ENCODE data around the gene HLA-C. TPM values are rescaled to one million over a fixed set of nuclear protein-coding genes. Genes with fewer than 3 reads are reported as not detected.

The HLA-C gene
- total and polyA plus RNA-seq, 9 of the 15 experiments (the other 6 are each of a cell fraction or from before 2014, with no cell fraction given), result 0.23 to 4.9 (median 1.2) TPM

GRCh38 chr6:31308845-31309175 is 36.9 kb upstream of the HLA-C start (continued):
- TF ChIP-seq ZNF449 (CRISPR knock-in tag; IDR thresholded peaks at IDR 0.05), result no peak
- TF ChIP-seq PCBP2 (IDR thresholded peaks at IDR 0.05; ENCODE audit: low read depth, low read length, poor library complexity, severe bottlenecking), result no peak
- TF ChIP-seq ETS2 (tag; IDR thresholded peaks at IDR 0.05; ENCODE audit: borderline replicate concordance, poor library complexity, severe bottlenecking), result no peak
- TF ChIP-seq HOXB6 (CRISPR knock-in tag; IDR thresholded peaks at IDR 0.05; ENCODE audit: borderline replicate concordance), result no peak
- no peak for TF ChIP-seq ZNF347 (CRISPR knock-in tag; IDR thresholded peaks at IDR 0.05; ENCODE audit: low read depth)
- TF ChIP-seq CAMTA2 (CRISPR knock-in tag; conservative IDR thresholded peaks at IDR 0.05), result no peak
- TF ChIP-seq MAFF (IDR thresholded peaks at IDR 0.05; ENCODE audit: low read length), result no peak
- TF ChIP-seq DACH1 (IDR thresholded peaks at IDR 0.05; ENCODE audit: partially characterized antibody), result no peak
- no peak for TF ChIP-seq HMG20A (CRISPR knock-in tag; conservative IDR thresholded peaks at IDR 0.05)
- TF ChIP-seq NFE2L1 (tag; IDR thresholded peaks at IDR 0.05; ENCODE audit: borderline replicate concordance, low read depth), result no peak
